Chondrocyte (in vitro differentiated cells): Measurements from ENCODE around the gene WDR93. TPM values are rescaled to one million over a fixed set of nuclear protein-coding genes. Genes with fewer than 3 reads are reported as not detected.
"Not testable (repeated sequence)": the region's sequence is repeated elsewhere in the genome, so short reads cannot be mapped to it uniquely, and the experiment has no call there.

Experiments
- DNase-seq: peaks from one replicate; pipeline ENCODE4 v3.0.0; 2021; ENCODE audit warnings: mixed read lengths, low spot score
- H3K27ac Mint-ChIP-seq: one replicate; pipeline ENCODE4 v1.8.0; 2021; ENCODE audit warnings: mild to moderate bottlenecking, moderate library complexity, mixed read lengths; ENCODE audit not compliant: unreplicated experiment
- H3K27me3 Mint-ChIP-seq: 2 replicates; pipeline ENCODE4 v1.8.0; 2021; ENCODE audit warnings: low read depth, mixed read lengths
- H3K36me3 Mint-ChIP-seq: 2 replicates; pipeline ENCODE4 v1.8.0; 2021; ENCODE audit warnings: low read depth, mixed read lengths
- H3K4me1 Mint-ChIP-seq: 2 replicates; pipeline ENCODE4 v1.8.0; 2021; ENCODE audit warnings: low read depth, mild to moderate bottlenecking, mixed read lengths
- H3K4me3 Mint-ChIP-seq: one replicate; pipeline ENCODE4 v1.8.0; 2021; ENCODE audit warnings: mild to moderate bottlenecking, moderate library complexity, mixed read lengths; ENCODE audit not compliant: unreplicated experiment
- H3K9me3 Mint-ChIP-seq: 2 replicates; pipeline ENCODE4 v1.8.0; 2021; ENCODE audit warnings: low read depth, mixed read lengths
- total RNA-seq: library from RNA; stranded (reverse); gene quantifications from 3 replicates; pipeline ENCODE4 v1.2.1, GENCODE V29; 2021
- TF ChIP-seq, protein P1 (sequence below): fragments of 200-600 bp; sonication (generic); IDR thresholded peaks from 2 replicates; pipeline ENCODE4 v1.5.0; 2021; ENCODE audit warnings: antibody characterized with exemption, mild to moderate bottlenecking, moderate library complexity

WDR93 gene
- total RNA-seq, 1 donor from 2014 or later, result not detected

DNA sequence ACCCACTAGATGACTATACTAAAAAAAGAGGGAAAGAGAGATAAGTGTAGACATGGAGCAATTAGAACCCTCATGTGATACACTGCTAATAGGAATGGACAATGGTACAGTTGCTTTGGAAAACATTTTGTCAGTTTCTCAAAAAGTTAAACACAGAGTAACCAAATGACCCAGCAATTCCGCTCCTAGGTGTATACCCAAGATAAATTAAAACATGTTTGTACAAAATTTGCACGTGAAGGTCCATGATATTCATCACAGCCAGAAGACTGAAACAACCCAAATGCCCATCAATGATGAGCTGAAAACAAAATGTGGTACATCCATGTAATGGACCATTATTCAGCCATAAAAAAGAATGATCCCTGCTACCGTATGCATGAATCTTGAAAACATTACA, 97.3 kb downstream of the WDR93 start:
- Mint-ChIP-seq H3K27ac (no peak overlapping the region), H3K4me3 (no peak overlapping the region), H3K27me3 (no peaks in the 10 kb centered on the region), H3K4me1 (peaks cover 13% of the 10 kb centered on the region), H3K36me3 (peaks cover 22% of the 10 kb centered on the region), H3K9me3 (peaks cover 9% of the 10 kb centered on the region)
- TF ChIP-seq, protein P1, sequence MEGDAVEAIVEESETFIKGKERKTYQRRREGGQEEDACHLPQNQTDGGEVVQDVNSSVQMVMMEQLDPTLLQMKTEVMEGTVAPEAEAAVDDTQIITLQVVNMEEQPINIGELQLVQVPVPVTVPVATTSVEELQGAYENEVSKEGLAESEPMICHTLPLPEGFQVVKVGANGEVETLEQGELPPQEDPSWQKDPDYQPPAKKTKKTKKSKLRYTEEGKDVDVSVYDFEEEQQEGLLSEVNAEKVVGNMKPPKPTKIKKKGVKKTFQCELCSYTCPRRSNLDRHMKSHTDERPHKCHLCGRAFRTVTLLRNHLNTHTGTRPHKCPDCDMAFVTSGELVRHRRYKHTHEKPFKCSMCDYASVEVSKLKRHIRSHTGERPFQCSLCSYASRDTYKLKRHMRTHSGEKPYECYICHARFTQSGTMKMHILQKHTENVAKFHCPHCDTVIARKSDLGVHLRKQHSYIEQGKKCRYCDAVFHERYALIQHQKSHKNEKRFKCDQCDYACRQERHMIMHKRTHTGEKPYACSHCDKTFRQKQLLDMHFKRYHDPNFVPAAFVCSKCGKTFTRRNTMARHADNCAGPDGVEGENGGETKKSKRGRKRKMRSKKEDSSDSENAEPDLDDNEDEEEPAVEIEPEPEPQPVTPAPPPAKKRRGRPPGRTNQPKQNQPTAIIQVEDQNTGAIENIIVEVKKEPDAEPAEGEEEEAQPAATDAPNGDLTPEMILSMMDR, result no peak
- no peak for DNase-seq

DNA sequence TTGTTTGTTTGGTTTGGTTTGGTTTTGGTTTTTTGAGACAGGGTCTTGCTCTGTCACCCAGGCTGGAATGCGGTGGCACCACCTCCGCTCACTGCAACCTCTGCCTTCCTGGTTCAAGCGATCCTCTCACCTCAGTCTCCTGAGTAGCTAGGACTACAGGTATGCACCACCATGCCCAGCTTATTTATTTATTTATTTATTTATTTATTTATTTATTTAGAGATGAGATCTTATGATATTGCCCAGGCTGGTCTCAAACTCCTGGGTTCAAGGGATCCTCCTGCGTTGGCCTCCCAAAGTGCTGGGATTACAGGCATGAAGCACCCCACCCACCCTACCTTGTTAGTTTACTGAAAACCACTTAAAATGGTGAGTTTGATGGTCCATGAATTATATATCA, 98.0 kb downstream of the WDR93 start:
- not testable (repeated sequence) for H3K9me3 Mint-ChIP-seq, H3K27me3 Mint-ChIP-seq
- H3K36me3 Mint-ChIP-seq, result peaks cover 23% of the 10 kb centered on the region

DNA sequence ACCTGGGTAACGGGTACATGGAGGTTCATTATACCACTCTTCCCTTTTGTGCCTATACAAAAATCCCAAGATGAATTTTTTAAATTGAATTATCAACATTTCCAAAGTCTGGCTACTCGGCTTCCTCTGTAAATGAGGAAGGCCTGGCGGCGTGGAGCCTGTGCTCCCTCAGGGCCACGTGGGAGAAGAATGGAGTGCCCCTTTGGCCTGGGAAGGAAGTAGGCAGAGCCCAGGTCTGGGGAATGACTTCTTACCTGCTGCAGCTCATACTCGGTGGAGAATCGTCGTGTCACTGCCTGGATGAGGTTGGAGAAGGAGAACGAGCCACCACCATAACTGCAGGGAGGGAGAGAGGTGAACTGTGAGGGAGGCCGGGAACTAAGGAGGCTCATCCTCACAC, 99.6 kb downstream of the WDR93 start:
- Mint-ChIP-seq H3K27ac (no peak overlapping the region), H3K27me3 (no peaks in the 10 kb centered on the region), H3K4me3 (no peak overlapping the region), H3K9me3 (peaks cover 9% of the 10 kb centered on the region), H3K36me3 (peaks cover 25% of the 10 kb centered on the region), H3K4me1 (peaks cover 19% of the 10 kb centered on the region)
- DNase-seq, result peak; percentile 42
- TF ChIP-seq, protein P1, result no peak

More for the DNA sequence above, 98.0 kb downstream of the WDR93 start:
- not testable (repeated sequence) for H3K27ac Mint-ChIP-seq, H3K4me3 Mint-ChIP-seq
- peaks cover 13% of the 10 kb centered on the region for H3K4me1 Mint-ChIP-seq
- DNase-seq, result peak; percentile 12

DNA sequence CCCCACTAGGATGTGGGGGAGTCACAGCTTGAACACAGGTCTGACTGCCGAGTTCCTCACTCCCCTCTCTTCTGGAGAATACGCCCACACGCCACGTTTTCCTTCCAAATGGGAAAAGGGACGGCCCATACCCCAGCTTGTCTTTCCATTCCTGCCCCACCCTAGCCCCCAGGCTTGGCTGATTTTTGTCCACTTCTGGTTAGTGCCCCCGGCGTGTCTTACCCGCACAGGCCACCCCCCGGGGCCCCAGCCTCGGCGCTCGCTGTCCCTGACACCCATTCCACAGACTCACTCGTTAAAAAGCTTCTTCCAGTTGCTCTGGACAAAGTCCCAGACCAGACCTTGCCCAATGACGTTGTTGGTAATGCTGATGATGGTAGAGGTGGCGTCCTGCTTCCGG, 100.0 kb downstream of the WDR93 start:
- Mint-ChIP-seq H3K27me3 (no peaks in the 10 kb centered on the region), H3K4me3 (no peak overlapping the region), H3K9me3 (peaks cover 9% of the 10 kb centered on the region), H3K36me3 (peaks cover 26% of the 10 kb centered on the region), H3K4me1 (peaks cover 19% of the 10 kb centered on the region), H3K27ac (no peak overlapping the region)
- DNase-seq, result peak; percentile 67
- TF ChIP-seq, protein P1, result no peak

DNA sequence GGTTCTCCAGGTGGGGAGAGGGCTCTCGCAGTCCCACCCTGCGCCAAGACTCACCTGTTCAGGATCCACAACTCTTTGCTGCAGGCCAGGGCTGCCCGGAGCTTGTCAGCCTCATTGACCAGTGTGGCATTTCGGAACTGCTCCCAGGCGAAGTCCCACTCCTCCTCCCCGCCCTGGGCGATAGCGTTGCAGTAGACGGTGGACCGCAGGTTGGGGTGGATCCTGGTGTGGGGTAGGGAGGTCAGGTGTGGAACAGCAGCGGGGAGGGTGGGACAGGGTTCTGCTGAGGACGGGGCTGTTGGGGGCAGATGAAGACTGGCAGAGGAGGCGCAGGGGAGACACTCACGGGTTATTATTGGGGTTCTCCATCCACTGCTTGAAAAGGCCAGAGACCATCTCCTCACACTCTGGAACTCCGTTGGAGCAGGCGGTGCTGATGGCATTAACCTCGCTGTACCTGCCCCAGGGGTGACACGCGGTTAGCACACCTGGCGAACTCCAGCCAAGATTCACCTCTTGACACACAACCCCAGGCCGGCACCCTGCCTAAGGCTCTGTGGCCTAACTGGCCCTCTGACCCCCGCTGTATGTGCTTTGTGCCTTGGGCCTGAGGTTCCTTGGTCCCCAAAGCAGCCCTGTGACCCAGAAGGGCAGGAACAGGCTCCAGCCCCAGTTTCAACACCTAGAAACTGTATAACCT, 101.6 kb downstream of the WDR93 start:
- peaks cover 31% of the 10 kb centered on the region for H3K36me3 Mint-ChIP-seq
- DNase-seq, result peak; percentile 81
- TF ChIP-seq, protein P1, result no peak

More for the DNA sequence above, 101.6 kb downstream of the WDR93 start:
- no peak overlapping the region for H3K27ac Mint-ChIP-seq
- H3K27me3 Mint-ChIP-seq, result no peaks in the 10 kb centered on the region
- H3K9me3 Mint-ChIP-seq, result peaks cover 9% of the 10 kb centered on the region
- no peak overlapping the region for H3K4me3 Mint-ChIP-seq
- H3K4me1 Mint-ChIP-seq, result peaks cover 16% of the 10 kb centered on the region

Other genes with a start within 250 kb of the WDR93 start
- gene RHCG, start 194.2 kb upstream of the WDR93 start, total RNA-seq, result not detected in 3 replicates
- gene TICRR, start 115.3 kb upstream of the WDR93 start, total RNA-seq, result 2.2 to 3.5 TPM (median 2.4 TPM) in 3 replicates
- 13.9 to 15.9 TPM (median 14.9 TPM) in 3 replicates for gene KIF7, start 35.3 kb upstream of the WDR93 start, total RNA-seq
- gene PLIN1, start 11.4 kb upstream of the WDR93 start, total RNA-seq, result 0.17 to 0.44 TPM in 2 of 3 replicates, not detected in the other
- 2.3 to 4.3 TPM (median 3.0 TPM) in 3 replicates for gene PEX11A, start 57 bp upstream of the WDR93 start, total RNA-seq
- 0.97 to 2.7 TPM (median 2.1 TPM) in 3 replicates for gene MESP1, start 60.4 kb downstream of the WDR93 start, total RNA-seq
- gene MESP2, start 85.5 kb downstream of the WDR93 start, total RNA-seq, result 0.25 to 0.51 TPM (median 0.36 TPM) in 3 replicates
- gene ANPEP, start 124.0 kb downstream of the WDR93 start, total RNA-seq, result 46.5 to 64.9 TPM (median 48.1 TPM) in 3 replicates
- 19.6 to 26.2 TPM (median 24.4 TPM) in 3 replicates for gene AP3S2, start 203.2 kb downstream of the WDR93 start, total RNA-seq
- 17.0 to 24.2 TPM (median 18.2 TPM) in 3 replicates for gene ARPIN, start 222.1 kb downstream of the WDR93 start, total RNA-seq